ENCODE results near the gene CCDC186.

DNA sequence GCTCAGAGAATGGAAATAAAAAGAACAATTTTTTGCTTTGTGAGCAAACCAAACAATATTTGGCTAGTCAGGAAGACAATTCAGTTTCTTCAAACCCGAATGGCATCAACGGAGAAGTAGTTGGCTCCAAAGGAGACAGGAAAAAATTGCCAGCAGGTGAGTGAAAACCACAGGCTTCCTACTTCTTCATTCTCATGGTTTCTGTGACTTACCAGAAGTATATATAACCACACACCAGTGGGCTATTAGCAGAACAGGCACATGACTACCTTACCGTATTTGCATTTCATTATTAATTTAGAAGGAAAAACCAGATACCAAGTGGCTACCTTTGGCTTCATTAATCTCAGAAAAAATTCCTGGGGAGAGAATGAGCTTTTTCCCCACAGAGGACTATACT, 14.0 kb upstream of the CCDC186 start:
- TF ChIP-seq, protein P1, sequence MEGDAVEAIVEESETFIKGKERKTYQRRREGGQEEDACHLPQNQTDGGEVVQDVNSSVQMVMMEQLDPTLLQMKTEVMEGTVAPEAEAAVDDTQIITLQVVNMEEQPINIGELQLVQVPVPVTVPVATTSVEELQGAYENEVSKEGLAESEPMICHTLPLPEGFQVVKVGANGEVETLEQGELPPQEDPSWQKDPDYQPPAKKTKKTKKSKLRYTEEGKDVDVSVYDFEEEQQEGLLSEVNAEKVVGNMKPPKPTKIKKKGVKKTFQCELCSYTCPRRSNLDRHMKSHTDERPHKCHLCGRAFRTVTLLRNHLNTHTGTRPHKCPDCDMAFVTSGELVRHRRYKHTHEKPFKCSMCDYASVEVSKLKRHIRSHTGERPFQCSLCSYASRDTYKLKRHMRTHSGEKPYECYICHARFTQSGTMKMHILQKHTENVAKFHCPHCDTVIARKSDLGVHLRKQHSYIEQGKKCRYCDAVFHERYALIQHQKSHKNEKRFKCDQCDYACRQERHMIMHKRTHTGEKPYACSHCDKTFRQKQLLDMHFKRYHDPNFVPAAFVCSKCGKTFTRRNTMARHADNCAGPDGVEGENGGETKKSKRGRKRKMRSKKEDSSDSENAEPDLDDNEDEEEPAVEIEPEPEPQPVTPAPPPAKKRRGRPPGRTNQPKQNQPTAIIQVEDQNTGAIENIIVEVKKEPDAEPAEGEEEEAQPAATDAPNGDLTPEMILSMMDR (CRISPR knock-in tag; IDR thresholded peaks at IDR 0.05) = no peak
- TF ChIP-seq KLF16 (CRISPR knock-in tag; IDR thresholded peaks at IDR 0.05) (no peak), POLR2AphosphoS5 (IDR thresholded peaks at IDR 0.05; ENCODE audit: low read depth, low read length) (no peak), NCOA2 (CRISPR knock-in tag; IDR thresholded peaks at IDR 0.05) (no peak), REPIN1 (CRISPR knock-in tag; IDR thresholded peaks at IDR 0.05; ENCODE audit: borderline replicate concordance, low read depth) (no peak), ZNF552 (CRISPR knock-in tag; IDR thresholded peaks at IDR 0.05; ENCODE audit: borderline replicate concordance) (no peak), RFX5 (IDR thresholded peaks at IDR 0.05; ENCODE audit: low read depth, low read length) (no peak), POLR2A (IDR thresholded peaks at IDR 0.05; ENCODE audit: insufficient read depth in 1 of 2, low read depth in 2 of 2, low read length in 2 of 2) (no peak), HNRNPUL1 (IDR thresholded peaks at IDR 0.05; ENCODE audit: low read depth, low read length) (no peak)
- TF ChIP-seq, protein P2, sequence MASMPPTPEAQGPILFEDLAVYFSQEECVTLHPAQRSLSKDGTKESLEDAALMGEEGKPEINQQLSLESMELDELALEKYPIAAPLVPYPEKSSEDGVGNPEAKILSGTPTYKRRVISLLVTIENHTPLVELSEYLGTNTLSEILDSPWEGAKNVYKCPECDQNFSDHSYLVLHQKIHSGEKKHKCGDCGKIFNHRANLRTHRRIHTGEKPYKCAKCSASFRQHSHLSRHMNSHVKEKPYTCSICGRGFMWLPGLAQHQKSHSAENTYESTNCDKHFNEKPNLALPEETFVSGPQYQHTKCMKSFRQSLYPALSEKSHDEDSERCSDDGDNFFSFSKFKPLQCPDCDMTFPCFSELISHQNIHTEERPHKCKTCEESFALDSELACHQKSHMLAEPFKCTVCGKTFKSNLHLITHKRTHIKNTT (CRISPR knock-in tag; IDR thresholded peaks at IDR 0.05) = no peak
- TF ChIP-seq, protein P3, sequence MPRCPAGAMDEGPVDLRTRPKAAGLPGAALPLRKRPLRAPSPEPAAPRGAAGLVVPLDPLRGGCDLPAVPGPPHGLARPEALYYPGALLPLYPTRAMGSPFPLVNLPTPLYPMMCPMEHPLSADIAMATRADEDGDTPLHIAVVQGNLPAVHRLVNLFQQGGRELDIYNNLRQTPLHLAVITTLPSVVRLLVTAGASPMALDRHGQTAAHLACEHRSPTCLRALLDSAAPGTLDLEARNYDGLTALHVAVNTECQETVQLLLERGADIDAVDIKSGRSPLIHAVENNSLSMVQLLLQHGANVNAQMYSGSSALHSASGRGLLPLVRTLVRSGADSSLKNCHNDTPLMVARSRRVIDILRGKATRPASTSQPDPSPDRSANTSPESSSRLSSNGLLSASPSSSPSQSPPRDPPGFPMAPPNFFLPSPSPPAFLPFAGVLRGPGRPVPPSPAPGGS (CRISPR knock-in tag; IDR thresholded peaks at IDR 0.05) = no peak

Data from HepG2 (cell line).